Type B pancreatic cell (in vitro differentiated cells): ENCODE data around the gene ZNF304. TPM values are rescaled to one million over a fixed set of nuclear protein-coding genes. Genes with fewer than 3 reads are reported as not detected.
A peak's percentile ranks its signal among the peaks of the same experiment; 100 is the strongest.

Experiments used
- DNase-seq: peaks from one replicate; pipeline ENCODE4 v3.0.0; 2021; ENCODE audit warnings: mixed read lengths; ENCODE audit not compliant: unreplicated experiment; ENCODE audit errors: extremely low spot score
- H3K27ac Mint-ChIP-seq: 2 replicates; pipeline ENCODE4 v1.8.0; 2021; ENCODE audit warnings: mild to moderate bottlenecking, mixed read lengths
- H3K27me3 Mint-ChIP-seq: 2 replicates; pipeline ENCODE4 v1.8.0; 2021; ENCODE audit warnings: mixed read lengths
- H3K36me3 Mint-ChIP-seq: 2 replicates; pipeline ENCODE4 v1.8.0; 2021; ENCODE audit warnings: mixed read lengths
- H3K4me1 Mint-ChIP-seq: one replicate; pipeline ENCODE4 v1.8.0; 2021; ENCODE audit warnings: mixed read lengths; ENCODE audit not compliant: unreplicated experiment
- H3K4me3 Mint-ChIP-seq: 2 replicates; pipeline ENCODE4 v1.8.0; 2021; ENCODE audit warnings: mild to moderate bottlenecking, mixed read lengths
- H3K9me3 Mint-ChIP-seq: 2 replicates; pipeline ENCODE4 v1.8.0; 2021; ENCODE audit warnings: mixed read lengths
- long read RNA-seq: library from polyadenylated mRNA; unstranded; transcript quantifications from one replicate; pipeline ENCODE4 v2.0.0, GENCODE V29; 2020
- total RNA-seq: library from RNA; stranded (reverse); gene quantifications from 2 replicates; pipeline ENCODE4 v1.2.1, GENCODE V29; 2021; ENCODE audit warnings: low replicate concordance
- TF ChIP-seq, protein P1 (sequence below): fragments of 200-600 bp; sonication (generic); conservative IDR thresholded peaks from 2 replicates; pipeline ENCODE4 v1.5.0; 2021; ENCODE audit warnings: antibody characterized with exemption, mild to moderate bottlenecking

ZNF304 gene
- 12.1 and 12.2 TPM in 2 replicates for total RNA-seq
- long read RNA-seq, full-length matches to known transcripts = 3 of 5 reads
- long read RNA-seq, partial matches to known transcripts = 0 of 5 reads
- long read RNA-seq, other reads (novel, unspliced or antisense) = 2 of 5 reads

DNA sequence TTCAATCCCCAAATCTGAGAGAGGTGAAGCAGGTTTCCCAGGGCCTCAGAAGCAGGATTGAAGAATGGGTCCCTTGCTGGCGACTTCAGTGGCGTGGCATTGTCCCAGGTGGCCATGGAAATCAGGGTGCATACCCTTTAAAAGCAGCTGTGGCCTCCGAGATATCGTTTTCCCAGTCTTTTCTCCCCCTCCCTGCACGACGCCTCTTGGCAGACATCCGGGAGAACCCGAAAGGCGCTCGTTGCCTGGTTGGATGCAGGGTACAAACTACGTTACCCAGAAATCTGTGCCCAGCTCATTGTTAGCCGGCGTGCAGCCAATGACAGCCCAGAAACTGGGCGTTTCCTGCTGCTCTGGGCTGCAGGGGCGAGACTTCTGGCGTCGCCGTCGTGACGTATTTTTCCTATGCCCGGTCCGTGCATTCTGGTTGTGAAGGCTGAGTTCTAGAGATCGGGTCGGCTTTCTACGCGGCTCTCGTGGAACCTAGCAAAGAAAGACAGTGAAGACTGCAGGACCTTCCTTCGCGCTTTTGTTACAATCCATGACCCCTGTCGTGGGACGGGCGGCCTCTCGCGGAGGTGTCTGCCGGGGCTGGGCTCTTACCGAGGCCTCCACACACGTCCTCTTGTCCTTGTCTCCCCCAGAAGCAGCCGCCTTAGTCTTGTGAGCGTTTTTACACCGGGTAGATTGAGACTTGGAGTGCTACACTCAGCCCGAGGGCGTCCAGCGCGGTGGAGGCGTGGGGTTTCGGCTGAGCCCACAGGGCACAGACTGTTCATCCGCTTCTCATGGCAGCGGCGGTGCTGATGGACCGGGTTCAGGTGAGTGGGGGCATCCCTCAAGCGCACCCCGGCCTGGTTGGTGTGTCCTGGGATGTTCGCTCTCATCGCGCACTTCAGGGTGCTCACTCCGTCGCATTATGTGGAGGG, at the start of gene ZNF304:
Gene ZNF304 (plus strand): TSS at position 395 of the 929 bp plus-strand sequence. CDS start 394 bp downstream, at position 789.
- TF ChIP-seq, protein P1, sequence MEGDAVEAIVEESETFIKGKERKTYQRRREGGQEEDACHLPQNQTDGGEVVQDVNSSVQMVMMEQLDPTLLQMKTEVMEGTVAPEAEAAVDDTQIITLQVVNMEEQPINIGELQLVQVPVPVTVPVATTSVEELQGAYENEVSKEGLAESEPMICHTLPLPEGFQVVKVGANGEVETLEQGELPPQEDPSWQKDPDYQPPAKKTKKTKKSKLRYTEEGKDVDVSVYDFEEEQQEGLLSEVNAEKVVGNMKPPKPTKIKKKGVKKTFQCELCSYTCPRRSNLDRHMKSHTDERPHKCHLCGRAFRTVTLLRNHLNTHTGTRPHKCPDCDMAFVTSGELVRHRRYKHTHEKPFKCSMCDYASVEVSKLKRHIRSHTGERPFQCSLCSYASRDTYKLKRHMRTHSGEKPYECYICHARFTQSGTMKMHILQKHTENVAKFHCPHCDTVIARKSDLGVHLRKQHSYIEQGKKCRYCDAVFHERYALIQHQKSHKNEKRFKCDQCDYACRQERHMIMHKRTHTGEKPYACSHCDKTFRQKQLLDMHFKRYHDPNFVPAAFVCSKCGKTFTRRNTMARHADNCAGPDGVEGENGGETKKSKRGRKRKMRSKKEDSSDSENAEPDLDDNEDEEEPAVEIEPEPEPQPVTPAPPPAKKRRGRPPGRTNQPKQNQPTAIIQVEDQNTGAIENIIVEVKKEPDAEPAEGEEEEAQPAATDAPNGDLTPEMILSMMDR = no peak
- Mint-ChIP-seq H3K27ac (peak within 1 kb of the TSS; percentile 98), H3K9me3 (peaks cover 4% of the 10 kb centered on the region), H3K36me3 (peaks cover 43% of the 10 kb centered on the region), H3K4me1 (peaks cover 27% of the 10 kb centered on the region), H3K4me3 (peak within 1 kb of the TSS; percentile 96), H3K27me3 (peaks cover 9% of the 10 kb centered on the region)
- DNase-seq = peak; percentile 89

DNA sequence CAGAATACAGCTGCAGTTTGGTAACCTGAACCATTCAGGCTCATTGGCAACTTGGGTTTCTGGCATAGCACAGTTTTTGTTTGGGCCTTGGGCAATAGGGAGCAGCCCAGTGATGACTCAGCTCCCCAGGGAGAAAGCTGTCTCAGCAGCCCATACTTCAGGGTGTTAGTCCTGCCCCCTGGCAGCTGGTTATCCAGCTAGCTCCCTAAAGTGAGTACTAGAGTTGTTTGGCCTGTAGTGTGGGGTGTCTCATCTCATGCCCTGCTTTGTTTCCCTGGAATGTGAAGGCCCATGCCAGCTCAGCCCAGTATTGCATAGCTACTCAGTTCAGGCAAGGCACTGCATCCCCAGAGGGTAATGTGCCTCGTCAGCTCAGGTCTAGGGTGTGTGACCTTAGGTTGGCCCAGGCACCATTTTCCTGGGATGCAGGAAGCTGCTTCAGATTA, 49.0 kb upstream of the ZNF304 start:
- TF ChIP-seq, protein P1 = no peak
- H3K27me3 Mint-ChIP-seq = no peaks in the 10 kb centered on the region
- no peak overlapping the region for H3K4me3 Mint-ChIP-seq
- H3K4me1 Mint-ChIP-seq = no peaks in the 10 kb centered on the region
- H3K36me3 Mint-ChIP-seq = peaks cover 30% of the 10 kb centered on the region
- DNase-seq = no peak
- H3K27ac Mint-ChIP-seq = peak overlapping the region; percentile 61
- H3K9me3 Mint-ChIP-seq = no peaks in the 10 kb centered on the region

DNA sequence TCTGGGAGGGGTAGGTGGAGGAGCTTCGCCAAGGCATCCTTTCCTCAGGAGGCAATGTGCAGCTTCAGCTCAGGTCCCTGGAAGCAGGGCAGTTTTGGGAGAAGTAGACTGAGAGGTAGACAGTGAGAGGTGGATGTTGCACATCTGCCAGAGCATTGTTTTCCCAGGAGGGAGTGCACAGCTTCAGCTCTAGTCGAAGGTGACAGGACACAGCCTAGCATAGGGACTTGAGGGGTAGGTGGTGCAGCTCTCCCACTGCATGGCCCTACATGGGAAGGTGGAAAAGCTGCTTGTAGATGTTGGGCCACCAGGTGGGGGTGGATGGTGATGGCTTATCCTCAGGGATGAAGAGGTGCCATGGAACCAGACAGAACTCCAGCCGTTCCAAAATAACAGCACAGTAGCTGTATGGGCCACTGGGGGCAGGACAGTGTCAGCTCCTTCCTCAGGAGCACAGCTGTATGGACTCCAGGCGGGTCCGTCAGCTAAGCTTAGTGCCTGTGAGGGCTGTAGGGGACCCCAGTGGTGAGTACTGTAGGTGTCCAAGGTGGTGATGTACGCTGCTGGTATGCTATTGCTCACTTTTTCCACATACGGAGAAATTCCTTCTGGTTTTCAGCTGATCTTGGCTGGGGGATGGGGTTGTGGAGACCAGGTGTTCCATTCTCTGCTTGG, 48.2 kb upstream of the ZNF304 start:
- no peak for DNase-seq
- Mint-ChIP-seq H3K4me1 (no peaks in the 10 kb centered on the region), H3K27ac (no peak overlapping the region), H3K9me3 (no peaks in the 10 kb centered on the region), H3K36me3 (peaks cover 26% of the 10 kb centered on the region), H3K27me3 (no peaks in the 10 kb centered on the region), H3K4me3 (no peak overlapping the region)
- TF ChIP-seq, protein P1 = no peak

DNA sequence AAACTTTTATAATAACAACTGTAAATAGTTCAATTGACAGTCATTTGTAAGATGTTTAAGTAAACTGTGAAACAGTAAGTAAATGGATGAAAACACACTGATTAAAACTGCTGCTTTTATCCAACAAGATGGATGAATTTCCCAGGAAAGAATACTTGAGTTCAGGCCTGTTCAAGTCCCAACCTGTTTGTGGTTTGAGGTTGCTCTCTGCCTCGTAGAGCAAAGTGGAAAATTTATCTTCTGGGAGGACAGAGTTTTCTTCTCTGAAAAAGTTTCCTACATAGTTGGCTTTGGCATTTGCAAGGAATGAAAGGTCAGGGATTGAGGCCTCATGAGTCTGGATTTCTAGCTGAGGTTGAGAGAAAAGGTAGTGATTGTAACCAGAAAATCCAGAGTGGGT, 46.0 kb upstream of the ZNF304 start:
- Mint-ChIP-seq H3K27ac (no peak overlapping the region), H3K4me3 (no peak overlapping the region), H3K36me3 (peaks cover 16% of the 10 kb centered on the region), H3K27me3 (no peaks in the 10 kb centered on the region), H3K4me1 (no peaks in the 10 kb centered on the region), H3K9me3 (peaks cover 3% of the 10 kb centered on the region)
- TF ChIP-seq, protein P1 = no peak
- no peak for DNase-seq

DNA sequence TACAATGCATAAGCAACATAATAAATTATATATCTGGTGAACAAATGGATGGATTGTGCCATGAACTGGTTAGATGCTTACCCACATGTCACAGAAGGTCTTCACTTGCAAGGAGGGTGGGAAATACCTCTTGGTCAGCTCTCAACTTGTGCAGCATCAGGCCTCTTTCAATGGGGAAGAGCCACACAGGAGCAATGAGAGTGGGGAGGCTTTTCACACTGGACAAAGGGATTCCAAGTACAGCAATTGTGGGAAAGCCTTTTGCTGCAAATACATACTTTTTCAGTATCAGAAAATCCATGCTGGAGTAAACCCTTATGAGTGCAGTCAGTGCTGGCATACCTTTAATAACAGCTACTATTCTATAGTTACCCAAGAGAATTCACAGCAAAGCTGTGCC, 42.6 kb upstream of the ZNF304 start:
- H3K27me3 Mint-ChIP-seq = peaks cover 22% of the 10 kb centered on the region
- H3K9me3 Mint-ChIP-seq = peaks cover 4% of the 10 kb centered on the region
- H3K27ac Mint-ChIP-seq = no peak overlapping the region
- no peak overlapping the region for H3K4me3 Mint-ChIP-seq
- peaks cover 8% of the 10 kb centered on the region for H3K36me3 Mint-ChIP-seq
- DNase-seq = no peak
- H3K4me1 Mint-ChIP-seq = no peaks in the 10 kb centered on the region
- TF ChIP-seq, protein P1 = no peak
